ENCODE data around the gene RAB3GAP2.

DNA sequence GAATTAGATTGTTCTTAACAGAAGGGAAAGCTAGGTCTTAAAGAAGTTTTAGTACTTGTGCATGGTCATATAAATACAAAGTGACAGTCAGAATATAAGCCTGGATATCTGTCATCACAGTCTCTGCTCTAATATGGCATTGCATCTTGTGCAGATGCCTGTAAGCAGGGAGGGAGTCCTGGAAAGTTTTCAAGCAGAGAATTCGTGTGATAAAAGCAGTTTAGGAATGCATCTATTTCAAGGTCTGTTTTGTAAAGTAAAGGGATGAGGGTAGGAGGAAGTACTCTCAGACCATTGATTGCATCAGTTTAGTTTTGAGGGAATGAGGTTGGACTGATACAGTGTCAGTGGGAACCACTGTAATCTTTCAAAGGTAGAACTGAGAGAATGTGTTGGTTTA, 147.7 kb downstream of the RAB3GAP2 start:
- TF ChIP-seq ZNF274 (IDR thresholded peaks at IDR 0.05; ENCODE audit: low read depth, low read length) (no peak), YY1 (IDR thresholded peaks at IDR 0.05; ENCODE audit: insufficient read depth, insufficient read length) (no peak), SUZ12 (IDR thresholded peaks at IDR 0.05; ENCODE audit: extremely low read depth, insufficient read depth, insufficient read length) (no peak)
